Caco-2 (cell line): Measurements from ENCODE around the gene KLHL35. TPM values are rescaled to one million over a fixed set of nuclear protein-coding genes. Genes with fewer than 3 reads are reported as not detected.

Experiments
- BruUV-seq: library from RNA; stranded (reverse); fragments of 400-500 nt; replicated peaks from 2 replicates; lab custom pipeline; 2021; lab: Mats Ljungman, UMichigan
- CTCF ChIA-PET: fragments of 300-600 bp; sonication (Branson Sonifier 250); formaldehyde crosslinking; loops from one replicate; lab custom pipeline; 2022; ENCODE audit warnings: antibody characterized with exemption; lab: Charles Lee
- POLR2A ChIA-PET: fragments of 300-600 bp; sonication (Branson Sonifier 250); formaldehyde crosslinking; loops from one replicate; lab custom pipeline; 2022; ENCODE audit warnings: antibody characterized with exemption; lab: Charles Lee
- DNase-seq, 2 experiments: peaks; one replicate each; pipeline versions ENCODE4 v3.0.0 to v3.0.0-alpha.2; 2020 to 2022
- H3K27me3 ChIP-seq: replicated peaks from 2 replicates; pipeline ENCODE4 v1.6.0; 2011; ENCODE audit warnings: low read length; ENCODE audit not compliant: control insufficient read depth, insufficient read depth
- H3K36me3 ChIP-seq: 2 replicates; pipeline ENCODE4 v1.5.1; 2011; ENCODE audit warnings: low read length; ENCODE audit not compliant: control insufficient read depth, insufficient read depth
- H3K4me1 ChIP-seq: fragments of 250-450 bp; sonication (Bioruptor Pico); 2 replicates; pipeline ENCODE4 v1.5.1; 2020; ENCODE audit warnings: mild to moderate bottlenecking
- H3K4me3 ChIP-seq: 2 replicates; pipeline ENCODE4 v1.5.1; 2011; ENCODE audit warnings: low read depth, mild to moderate bottlenecking, control low read depth, low read length
- H3K9me3 ChIP-seq: fragments of 250-450 bp; sonication (Bioruptor Pico); 2 replicates; pipeline ENCODE4 v1.5.1; 2020; ENCODE audit warnings: mild to moderate bottlenecking, moderate library complexity
- H3K27ac Mint-ChIP-seq: one replicate; pipeline ENCODE4 v1.8.0; 2022; ENCODE audit warnings: mixed read lengths; ENCODE audit not compliant: unreplicated experiment
- H3K27me3 Mint-ChIP-seq: one replicate; pipeline ENCODE4 v1.8.0; 2022; ENCODE audit warnings: mixed read lengths; ENCODE audit not compliant: insufficient read depth, unreplicated experiment
- H3K36me3 Mint-ChIP-seq: one replicate; pipeline ENCODE4 v1.8.0; 2022; ENCODE audit warnings: mild to moderate bottlenecking, mixed read lengths; ENCODE audit not compliant: insufficient read depth, unreplicated experiment
- H3K4me1 Mint-ChIP-seq: one replicate; pipeline ENCODE4 v1.8.0; 2022; ENCODE audit warnings: low read depth, mixed read lengths; ENCODE audit not compliant: unreplicated experiment
- H3K4me3 Mint-ChIP-seq: one replicate; pipeline ENCODE4 v1.8.0; 2022; ENCODE audit warnings: mild to moderate bottlenecking, moderate library complexity, mixed read lengths; ENCODE audit not compliant: unreplicated experiment
- H3K9me3 Mint-ChIP-seq: one replicate; pipeline ENCODE4 v1.8.0; 2022; ENCODE audit warnings: mixed read lengths; ENCODE audit not compliant: unreplicated experiment
- CTCF ChIP-seq, 2 experiments: fragments of 200-600 bp in 1 of 2; IDR thresholded peaks; 1 replicate in 1 of 2; 2 replicates in 1 of 2; pipeline versions ENCODE4 v1.5.1 to v1.8.0; 2011 to 2022; ENCODE audit warnings: antibody characterized with exemption in 1 of 2, control low read depth in 1 of 2, inconsistent platforms in 1 of 2, low read depth in 1 of 2, low read length in 1 of 2, mild to moderate bottlenecking in 1 of 2, moderate library complexity in 1 of 2; ENCODE audit not compliant: insufficient read depth in 1 of 2, severe bottlenecking in 1 of 2, unreplicated experiment in 1 of 2
- intact Hi-C: fragments of 100-400 bp; cut with micrococcal nuclease; formaldehyde crosslinking; loops from one replicate; pipeline ENCODE4 v1.10.0; 2022; ENCODE audit not compliant: unreplicated experiment
- total RNA-seq: library from RNA; stranded (reverse); gene quantifications from 2 replicates; pipeline ENCODE4 v1.2.3, GENCODE V29; 2022

Gene KLHL35
- total RNA-seq, 1 experiment from 2014 or later = 51.4 TPM

- Mint-ChIP-seq H3K27me3 (no peaks in the 10 kb centered on the region), H3K4me3 (no peak overlapping the region), H3K36me3 (peaks cover 74% of the 10 kb centered on the region), H3K4me1 (peaks cover 39% of the 10 kb centered on the region), H3K9me3 (no peaks in the 10 kb centered on the region), H3K27ac (peak overlapping the region; percentile 54)
- no TSS peak for BruUV-seq
- CTCF ChIA-PET = interaction anchor here (1.6 kb wide), 1 partner anchor 19 kb away, joined by 10 read pairs; no protein-coding TSS in a partner anchor
- DNase-seq = no peak
- Histone ChIP-seq H3K9me3 (no peaks in the 10 kb centered on the region), H3K27me3 (no peaks in the 10 kb centered on the region), H3K36me3 (peaks cover 10% of the 10 kb centered on the region), H3K4me1 (peaks cover 42% of the 10 kb centered on the region), H3K4me3 (no peak overlapping the region)
- intact Hi-C loops = no loop called here
- POLR2A ChIA-PET = no interaction called here
- TF ChIP-seq CTCF (IDR thresholded peaks at IDR 0.05; ENCODE audit: insufficient read depth in 1 of 2, low read depth in 1 of 2, low read length in 1 of 2, severe bottlenecking in 1 of 2, unreplicated experiment in 1 of 2) = no peak
Observed at GRCh38 chr11:75426720-75427086, 6.3 kb downstream of the KLHL35 start.

- peaks cover 52% of the 10 kb centered on the region for H3K4me1 Mint-ChIP-seq
- H3K4me3 Mint-ChIP-seq = no peak overlapping the region
- H3K9me3 Mint-ChIP-seq = no peaks in the 10 kb centered on the region
- peaks cover 77% of the 10 kb centered on the region for H3K36me3 Mint-ChIP-seq
- Histone ChIP-seq H3K4me3 (no peak overlapping the region), H3K4me1 (peaks cover 50% of the 10 kb centered on the region), H3K36me3 (peaks cover 10% of the 10 kb centered on the region), H3K9me3 (no peaks in the 10 kb centered on the region), H3K27me3 (no peaks in the 10 kb centered on the region)
- TF ChIP-seq CTCF (IDR thresholded peaks at IDR 0.05; ENCODE audit: insufficient read depth in 1 of 2, low read depth in 1 of 2, low read length in 1 of 2, severe bottlenecking in 1 of 2, unreplicated experiment in 1 of 2) = peak; percentile 42 to 62
- CTCF ChIA-PET = interaction anchor here (0.5 to 1.6 kb wide), 7 partner anchors 18 to 120 kb away, joined by 3 to 11 read pairs (median 4); no protein-coding TSS in a partner anchor
- BruUV-seq = no TSS peak
- POLR2A ChIA-PET = interaction anchor here (0.6 to 1.1 kb wide), 5 partner anchors 18 to 495 kb away, joined by 3 to 8 read pairs (median 5); no protein-coding TSS in a partner anchor
- H3K27me3 Mint-ChIP-seq = no peaks in the 10 kb centered on the region
- DNase-seq = peak in 1 of 2 experiments; percentile 74
- no peak overlapping the region for H3K27ac Mint-ChIP-seq
- intact Hi-C loops = loop anchor here (1.0 kb wide), 1 partner anchor 17 kb away; no protein-coding TSS in a partner anchor
Observed at GRCh38 chr11:75425422-75425821, 7.6 kb downstream of the KLHL35 start.

GRCh38 chr11:75424396-75424795 is 8.6 kb downstream of the KLHL35 start:
- Histone ChIP-seq H3K9me3 (no peaks in the 10 kb centered on the region), H3K36me3 (peaks cover 10% of the 10 kb centered on the region), H3K4me1 (peaks cover 57% of the 10 kb centered on the region), H3K4me3 (no peak overlapping the region), H3K27me3 (no peaks in the 10 kb centered on the region)
- no peak for TF ChIP-seq CTCF (IDR thresholded peaks at IDR 0.05; ENCODE audit: insufficient read depth in 1 of 2, low read depth in 1 of 2, low read length in 1 of 2, severe bottlenecking in 1 of 2, unreplicated experiment in 1 of 2)
- H3K27me3 Mint-ChIP-seq = no peaks in the 10 kb centered on the region
- peak overlapping the region; percentile 92 for H3K27ac Mint-ChIP-seq
- H3K4me3 Mint-ChIP-seq = peak overlapping the region; percentile 66
- H3K4me1 Mint-ChIP-seq = peaks cover 57% of the 10 kb centered on the region
- intact Hi-C loops = loop anchor here (5.0 kb wide), 2 partner anchors 82 to 267 kb away; no protein-coding TSS in a partner anchor
- no peaks in the 10 kb centered on the region for H3K9me3 Mint-ChIP-seq
- no peak for DNase-seq
- no TSS peak for BruUV-seq
- H3K36me3 Mint-ChIP-seq = peaks cover 82% of the 10 kb centered on the region
- POLR2A ChIA-PET = no interaction called here
- CTCF ChIA-PET = interaction anchor here (1.3 kb wide), 1 partner anchor 27 kb away, joined by 6 read pairs; no protein-coding TSS in a partner anchor
